HepG2 (cell line): ENCODE data around the gene RAB3A. TPM values are rescaled to one million over a fixed set of nuclear protein-coding genes. Genes with fewer than 3 reads are reported as not detected.

Experiments
- BRD4 ChIP-seq: sonication (generic); formaldehyde crosslinking; IDR thresholded peaks from 2 replicates; pipeline ENCODE4 v1.4.0; 2020; ENCODE audit warnings: missing genetic modification reagents
- GABPB1 ChIP-seq: IDR thresholded peaks from 2 replicates; pipeline ENCODE4 v1.6.1; 2016; ENCODE audit warnings: mild to moderate bottlenecking, missing genetic modification reagents, moderate library complexity, missing compliant biosample characterization
- HNRNPLL ChIP-seq: fragments of 200-400 bp; formaldehyde crosslinking; IDR thresholded peaks from 2 replicates; pipeline ENCODE4 v1.6.1; 2017; ENCODE audit warnings: mild to moderate bottlenecking, low read depth, low read length; ENCODE audit not compliant: poor library complexity, severe bottlenecking
- KAT8 ChIP-seq: IDR thresholded peaks from 2 replicates; pipeline ENCODE4 v1.6.1; 2016; ENCODE audit warnings: missing genetic modification reagents, missing compliant biosample characterization
- LCORL ChIP-seq, 2 experiments: fragments of 450-650 bp in 1 of 2; sonication (generic) in 1 of 2; formaldehyde crosslinking in 1 of 2; IDR thresholded peaks; 2 replicates each; pipeline versions ENCODE4 v1.5.0 to v1.6.1; 2017 to 2020; ENCODE audit warnings: antibody characterized with exemption in 1 of 2, missing genetic modification reagents in 1 of 2
- MLLT10 ChIP-seq: sonication (generic); formaldehyde crosslinking; IDR thresholded peaks from 2 replicates; pipeline ENCODE4 v1.4.0; 2020; ENCODE audit warnings: missing genetic modification reagents
- NFE2L2 ChIP-seq: fragments of 150-350 bp; IDR thresholded peaks from 2 replicates; pipeline ENCODE4 v1.6.1; 2014; ENCODE audit warnings: low read length
- NR2C2 ChIP-seq: sonication (generic); formaldehyde crosslinking; IDR thresholded peaks from 2 replicates; pipeline ENCODE4 v1.4.0; 2020; ENCODE audit warnings: missing genetic modification reagents, mild to moderate bottlenecking, moderate library complexity, borderline replicate concordance
- REXO4 ChIP-seq: sonication (generic); formaldehyde crosslinking; IDR thresholded peaks from 2 replicates; pipeline ENCODE4 v1.8.0; 2022; ENCODE audit warnings: missing genetic modification reagents, mild to moderate bottlenecking, borderline replicate concordance
- U2AF1 ChIP-seq: fragments of 200-400 bp; formaldehyde crosslinking; optimal IDR thresholded peaks from 2 replicates; pipeline ENCODE3; 2017; ENCODE audit warnings: mild to moderate bottlenecking, low read depth, low read length
- YEATS4 ChIP-seq: sonication (generic); formaldehyde crosslinking; IDR thresholded peaks from 2 replicates; pipeline ENCODE4 v1.4.0; 2020; ENCODE audit warnings: missing genetic modification reagents, borderline replicate concordance
- ZNF572 ChIP-seq: sonication (generic); formaldehyde crosslinking; IDR thresholded peaks from 2 replicates; pipeline ENCODE4 v1.5.1; 2020; ENCODE audit warnings: mild to moderate bottlenecking, missing genetic modification reagents
- ZNF772 ChIP-seq: sonication (generic); formaldehyde crosslinking; IDR thresholded peaks from 2 replicates; pipeline ENCODE4 v1.5.0; 2020; ENCODE audit warnings: mild to moderate bottlenecking, missing genetic modification reagents
- ZSCAN25 ChIP-seq: sonication (generic); formaldehyde crosslinking; IDR thresholded peaks from 2 replicates; pipeline ENCODE4 v1.8.0; 2022; ENCODE audit warnings: mild to moderate bottlenecking, missing genetic modification reagents
- ZSCAN29 ChIP-seq: sonication (generic); formaldehyde crosslinking; conservative IDR thresholded peaks from 2 replicates; pipeline ENCODE4 v1.4.0; 2020; ENCODE audit warnings: mild to moderate bottlenecking, missing genetic modification reagents
- polyA plus RNA-seq, 8 experiments: library from polyadenylated mRNA; depleted of rRNA in 3 of 8; stranded (reverse) in 7 of 8; unstranded in 1 of 8; fragments of >200 nt; fragmentation: Illumina TruSeq in 4 of 8; extraction: Trizol in 4 of 8; gene quantifications; 2 replicates each; pipeline versions ENCODE4 v1.2.1 to v1.2.3, GENCODE V29; 2011 to 2016; ENCODE audit warnings: low read depth in 4 of 8, missing spikeins in 1 of 8, mixed read lengths in 1 of 8; ENCODE audit not compliant: insufficient read depth in 1 of 8
- total RNA-seq, 5 experiments: library from RNA; depleted of rRNA; stranded (reverse); fragments of >200 nt; fragmentation: Illumina TruSeq; extraction: Trizol; gene quantifications; 2 replicates each; pipeline ENCODE4 v1.2.3, GENCODE V29; 2016; ENCODE audit warnings: low read depth in 1 of 5
- TF ChIP-seq, protein P1 (sequence below): sonication (generic); formaldehyde crosslinking; IDR thresholded peaks from 2 replicates; pipeline ENCODE4 v1.4.0; 2020; ENCODE audit warnings: missing genetic modification reagents
- TF ChIP-seq, protein P2 (sequence below): sonication (generic); formaldehyde crosslinking; IDR thresholded peaks from 2 replicates; pipeline ENCODE4 v1.4.0; 2020; ENCODE audit warnings: missing genetic modification reagents

Gene RAB3A
- total and polyA plus RNA-seq, 2 of the 13 experiments (the other 11 are each of a cell fraction or from before 2014, with no cell fraction given), result 0.58 to 0.98 TPM

DNA sequence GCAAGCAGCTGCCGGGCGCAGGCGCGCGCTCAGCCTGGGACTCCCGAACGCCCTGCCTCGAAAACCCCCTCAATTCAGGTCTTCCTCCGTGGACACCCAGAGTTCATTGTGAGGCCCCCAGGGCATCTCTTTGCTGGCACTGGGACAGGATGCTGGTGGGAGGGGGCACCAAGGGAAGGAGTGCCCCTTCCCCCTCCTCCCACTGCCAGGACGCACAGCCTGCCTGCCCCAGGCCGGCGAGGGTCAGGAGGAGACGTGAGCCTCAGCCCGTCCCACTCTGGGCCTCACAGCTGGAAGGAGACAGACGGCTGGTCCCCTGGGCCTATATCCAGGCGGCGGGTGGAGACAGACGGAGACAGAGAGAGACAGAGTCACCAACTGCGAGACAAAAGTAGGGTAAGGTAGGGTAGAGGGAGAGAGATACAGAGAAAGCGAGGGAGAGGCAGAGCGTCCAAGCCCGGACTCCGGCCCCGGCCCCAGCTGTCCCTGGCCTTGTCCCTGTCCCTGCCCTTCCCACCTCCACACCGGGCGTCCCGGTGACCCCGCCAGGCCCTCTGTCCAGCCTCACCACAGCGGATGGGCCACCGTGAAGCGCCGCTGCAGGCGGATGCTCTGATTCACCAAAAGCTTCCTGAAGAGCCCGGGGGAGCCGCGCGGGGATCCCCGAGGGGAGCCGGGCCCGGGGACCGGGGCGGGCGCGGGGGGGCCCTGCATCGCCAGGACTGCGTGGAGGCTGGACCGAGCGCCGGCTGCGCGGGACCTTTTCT lies 22.0 kb upstream of the RAB3A start, which contains the start of gene PDE4C (continued):
- TF ChIP-seq, protein P1, sequence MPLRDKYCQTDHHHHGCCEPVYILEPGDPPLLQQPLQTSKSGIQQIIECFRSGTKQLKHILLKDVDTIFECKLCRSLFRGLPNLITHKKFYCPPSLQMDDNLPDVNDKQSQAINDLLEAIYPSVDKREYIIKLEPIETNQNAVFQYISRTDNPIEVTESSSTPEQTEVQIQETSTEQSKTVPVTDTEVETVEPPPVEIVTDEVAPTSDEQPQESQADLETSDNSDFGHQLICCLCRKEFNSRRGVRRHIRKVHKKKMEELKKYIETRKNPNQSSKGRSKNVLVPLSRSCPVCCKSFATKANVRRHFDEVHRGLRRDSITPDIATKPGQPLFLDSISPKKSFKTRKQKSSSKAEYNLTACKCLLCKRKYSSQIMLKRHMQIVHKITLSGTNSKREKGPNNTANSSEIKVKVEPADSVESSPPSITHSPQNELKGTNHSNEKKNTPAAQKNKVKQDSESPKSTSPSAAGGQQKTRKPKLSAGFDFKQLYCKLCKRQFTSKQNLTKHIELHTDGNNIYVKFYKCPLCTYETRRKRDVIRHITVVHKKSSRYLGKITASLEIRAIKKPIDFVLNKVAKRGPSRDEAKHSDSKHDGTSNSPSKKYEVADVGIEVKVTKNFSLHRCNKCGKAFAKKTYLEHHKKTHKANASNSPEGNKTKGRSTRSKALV (CRISPR knock-in tag), result 0 out of 2 replicates have a peak, but pooled peaks have one; percentile 54
- TF ChIP-seq MLLT10 (CRISPR knock-in tag) (no peak), KAT8 (0 out of 2 replicates have a peak, but pooled peaks have one; percentile 19), REXO4 (CRISPR knock-in tag) (no peak), NFE2L2 (no peak), NR2C2 (CRISPR knock-in tag) (peak; percentile 35; the same call in 1 of the 2 replicates), U2AF1 (no peak), YEATS4 (CRISPR knock-in tag) (no peak), ZNF772 (CRISPR knock-in tag) (no peak), LCORL (IDR thresholded peaks at IDR 0.05) (no peak), LCORL (CRISPR knock-in tag; IDR thresholded peaks at IDR 0.05) (peak; percentile 15; the same call in 1 of the 2 replicates), ZNF572 (CRISPR knock-in tag) (0 out of 2 replicates have a peak, but pooled peaks have one; percentile 67), ZSCAN29 (CRISPR knock-in tag) (0 out of 2 replicates have a peak, but pooled peaks have one; percentile 14), BRD4 (CRISPR knock-in tag) (0 out of 2 replicates have a peak, but pooled peaks have one; percentile 22), GABPB1 (CRISPR knock-in tag) (peak; percentile 43; the same call in 1 of the 2 replicates), HNRNPLL (peak; percentile 54), ZSCAN25 (peak; percentile 82)
- TF ChIP-seq, protein P2, sequence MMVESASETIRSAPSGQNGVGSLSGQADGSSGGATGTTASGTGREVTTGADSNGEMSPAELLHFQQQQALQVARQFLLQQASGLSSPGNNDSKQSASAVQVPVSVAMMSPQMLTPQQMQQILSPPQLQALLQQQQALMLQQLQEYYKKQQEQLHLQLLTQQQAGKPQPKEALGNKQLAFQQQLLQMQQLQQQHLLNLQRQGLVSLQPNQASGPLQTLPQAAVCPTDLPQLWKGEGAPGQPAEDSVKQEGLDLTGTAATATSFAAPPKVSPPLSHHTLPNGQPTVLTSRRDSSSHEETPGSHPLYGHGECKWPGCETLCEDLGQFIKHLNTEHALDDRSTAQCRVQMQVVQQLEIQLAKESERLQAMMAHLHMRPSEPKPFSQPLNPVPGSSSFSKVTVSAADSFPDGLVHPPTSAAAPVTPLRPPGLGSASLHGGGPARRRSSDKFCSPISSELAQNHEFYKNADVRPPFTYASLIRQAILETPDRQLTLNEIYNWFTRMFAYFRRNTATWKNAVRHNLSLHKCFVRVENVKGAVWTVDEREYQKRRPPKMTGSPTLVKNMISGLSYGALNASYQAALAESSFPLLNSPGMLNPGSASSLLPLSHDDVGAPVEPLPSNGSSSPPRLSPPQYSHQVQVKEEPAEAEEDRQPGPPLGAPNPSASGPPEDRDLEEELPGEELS (CRISPR knock-in tag), result peak; percentile 23; the same call in 1 of the 2 replicates
